Raji (cell line): ENCODE results near the gene CRADD.

Experiments used
- POLR2A ChIP-seq: IDR thresholded peaks from 2 replicates; pipeline ENCODE4 v1.6.1; 2011; ENCODE audit warnings: low read depth, low read length, control low read depth; ENCODE audit not compliant: insufficient read depth

The CRADD gene

DNA sequence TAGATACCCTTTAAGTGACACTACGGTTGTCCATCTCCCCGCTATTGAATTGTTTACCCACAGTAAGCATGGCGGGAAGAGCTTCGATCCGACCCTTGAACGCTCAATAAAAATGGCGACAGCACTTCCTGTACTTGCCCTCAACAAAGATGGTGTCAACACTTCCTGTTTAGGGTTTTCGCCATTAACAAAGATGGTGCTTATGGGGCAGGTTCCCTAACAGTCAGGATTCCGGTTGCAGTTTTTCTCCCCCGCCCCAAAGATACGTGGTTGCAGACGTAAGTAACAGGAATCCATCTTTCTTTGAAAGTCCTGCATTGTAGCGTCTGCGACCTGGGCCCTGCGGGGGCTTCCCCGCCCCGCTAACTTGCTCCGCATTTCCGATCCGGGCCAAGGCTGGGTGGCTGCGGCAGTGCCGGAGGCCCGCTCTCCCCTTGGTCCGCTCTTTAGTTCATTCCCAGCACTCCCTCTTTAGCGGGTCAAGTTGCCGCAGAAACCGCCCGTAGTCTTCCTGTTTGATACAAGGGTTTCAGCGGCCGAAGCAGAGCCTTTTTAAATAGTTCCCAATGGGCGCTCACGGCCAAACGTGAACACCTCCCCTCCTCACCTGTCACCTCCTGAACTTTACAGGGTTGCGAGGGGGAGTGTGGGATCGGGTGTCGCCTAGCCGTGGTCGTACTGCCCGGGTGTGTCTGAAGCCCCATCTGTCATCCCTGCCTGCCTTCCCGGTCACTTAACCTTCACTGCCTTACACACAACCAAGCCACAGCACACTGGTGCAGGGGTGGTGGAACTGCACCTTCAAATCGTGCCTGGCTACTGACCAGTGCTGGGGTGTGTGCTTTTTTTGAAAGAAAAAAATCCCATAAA, at the start of gene CRADD:
Gene CRADD (plus strand): TSS at position 181 of the 870 bp plus-strand sequence.
- peak; percentile 76 for TF ChIP-seq POLR2A

DNA sequence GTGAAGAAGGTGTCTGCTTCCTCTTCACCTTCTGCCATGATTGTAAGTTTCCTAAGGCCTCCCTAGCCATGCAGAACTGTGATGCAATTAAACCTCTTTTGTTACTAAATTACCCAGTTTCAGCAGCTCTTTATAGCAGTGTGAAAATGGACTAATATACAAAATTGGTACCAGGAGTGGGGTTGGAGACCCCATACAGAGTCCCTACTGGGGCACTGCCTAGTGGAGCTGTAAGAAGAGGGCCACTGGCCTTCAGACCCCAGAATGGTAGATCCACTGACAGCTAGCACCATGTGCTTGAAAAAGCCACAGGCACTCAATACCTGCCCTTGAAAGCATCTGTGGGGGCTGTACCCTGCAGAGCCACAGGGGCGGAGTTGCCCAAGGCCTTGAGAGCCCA, 44.8 kb upstream of the CRADD start:
- no peak for TF ChIP-seq POLR2A

DNA sequence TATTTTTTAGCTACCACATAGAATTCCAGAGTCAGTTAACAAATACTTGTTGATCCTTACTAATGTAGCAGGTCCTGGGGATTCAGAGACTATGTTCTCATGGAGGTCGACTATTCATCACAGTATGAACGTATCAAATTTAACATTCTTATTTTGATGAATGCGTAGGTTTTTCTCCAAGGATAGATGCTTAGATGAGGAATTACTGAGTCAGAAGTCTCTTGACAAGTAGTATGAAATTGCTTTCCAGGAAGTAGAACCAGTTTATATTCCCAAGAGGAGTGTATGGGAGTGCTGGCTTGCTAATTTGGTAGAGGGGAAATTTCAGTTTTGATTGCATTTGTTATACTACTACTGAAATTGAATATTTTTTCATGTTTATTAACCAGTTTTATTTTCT, 42.8 kb upstream of the CRADD start:
- TF ChIP-seq POLR2A: no peak

DNA sequence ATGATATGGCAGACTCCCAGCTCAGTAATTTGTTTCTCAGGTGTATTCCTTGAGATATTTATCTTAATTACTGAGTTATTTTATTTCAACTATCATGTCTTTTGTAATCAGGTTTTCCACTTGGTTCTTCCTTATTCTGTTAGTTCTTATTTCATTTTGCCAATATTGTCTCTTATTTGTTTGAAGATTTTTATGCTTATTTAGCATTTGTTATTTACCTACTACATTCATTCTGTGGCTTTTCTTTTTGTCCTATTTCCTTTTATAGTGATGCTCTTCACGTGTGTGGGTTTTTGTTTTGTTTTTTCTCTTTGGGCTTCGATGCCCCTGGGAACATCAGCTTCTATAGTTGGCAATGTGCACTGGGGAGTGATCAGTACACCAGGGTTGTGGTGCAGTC, 40.5 kb upstream of the CRADD start:
- TF ChIP-seq POLR2A: no peak

DNA sequence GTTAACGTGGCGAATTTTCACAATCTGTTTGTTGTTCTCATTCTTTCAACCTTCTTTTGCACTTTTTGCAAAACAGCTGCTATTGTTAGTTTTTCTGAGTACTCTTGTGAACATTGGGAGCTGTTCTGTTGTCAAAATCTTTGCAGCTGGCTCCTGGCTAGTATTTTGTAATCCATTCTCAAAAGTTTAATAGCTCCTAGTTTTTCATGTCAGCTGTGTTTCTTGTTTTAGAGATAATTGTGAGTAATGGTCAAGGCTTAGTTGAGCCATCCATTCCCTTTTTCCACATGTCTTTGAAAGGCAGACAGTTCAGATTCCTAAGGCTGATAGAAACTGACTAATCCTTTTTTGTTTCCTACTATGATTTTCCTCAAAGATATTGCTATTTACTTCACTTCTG, 39.1 kb upstream of the CRADD start:
- TF ChIP-seq POLR2A: no peak

DNA sequence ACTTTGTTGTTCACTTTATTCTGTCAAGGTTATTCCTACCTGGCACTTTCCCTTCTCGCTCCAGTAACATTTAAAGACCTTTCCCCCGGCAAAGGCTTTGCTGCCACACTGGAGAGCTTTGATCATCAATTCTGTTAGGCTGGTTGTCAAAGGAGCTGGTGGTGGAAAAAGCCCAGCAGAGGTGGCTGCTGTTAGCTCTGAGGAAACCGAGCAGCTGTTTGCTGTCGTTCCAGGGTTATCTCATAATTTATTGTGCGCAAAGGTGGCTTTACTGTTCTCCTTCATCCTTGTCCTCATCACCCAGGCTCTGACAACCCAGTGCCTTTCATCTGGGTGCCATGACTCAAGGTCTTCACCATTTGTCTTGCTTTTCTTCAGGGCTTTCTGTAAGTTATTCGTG, 38.2 kb upstream of the CRADD start:
- no peak for TF ChIP-seq POLR2A

DNA sequence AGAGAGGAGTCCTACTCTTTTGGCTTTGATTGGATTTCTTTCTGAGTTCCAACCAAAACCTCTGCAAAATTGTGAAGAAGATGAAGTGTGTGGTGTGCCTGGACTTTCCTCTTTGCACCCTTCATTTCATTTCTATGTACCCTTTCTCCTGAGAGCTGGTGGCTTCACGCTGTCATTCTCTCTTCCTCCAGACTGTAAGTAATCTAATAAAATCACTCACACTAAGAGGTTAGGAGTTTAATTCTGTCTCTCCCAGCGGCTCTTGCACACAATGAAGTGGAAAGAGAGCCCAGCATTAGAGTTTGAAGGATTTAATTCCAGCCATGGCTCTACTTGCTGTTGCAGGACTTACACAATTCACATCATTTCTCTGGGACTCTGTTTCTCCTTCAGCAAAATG, 37.8 kb upstream of the CRADD start:
- TF ChIP-seq POLR2A: no peak

DNA sequence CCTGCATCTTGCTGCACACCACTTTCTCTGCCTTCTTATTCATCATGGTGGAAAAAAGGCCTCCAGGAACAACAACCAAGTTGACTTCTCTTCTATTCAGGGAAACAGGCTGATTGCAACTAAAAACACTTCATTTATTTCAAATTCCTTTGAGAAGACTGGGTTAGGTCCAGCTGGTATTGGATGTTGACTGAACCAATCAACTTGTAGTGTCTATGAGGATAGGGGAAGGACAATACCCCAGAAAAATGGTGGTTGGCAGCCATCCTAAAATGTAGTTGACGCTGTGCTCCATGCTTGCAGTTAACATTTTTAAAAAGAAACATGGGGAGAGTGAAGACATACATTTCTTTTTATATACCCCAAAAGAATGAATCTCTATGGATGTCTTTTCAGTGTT, 34.4 kb upstream of the CRADD start:
- no peak for TF ChIP-seq POLR2A

DNA sequence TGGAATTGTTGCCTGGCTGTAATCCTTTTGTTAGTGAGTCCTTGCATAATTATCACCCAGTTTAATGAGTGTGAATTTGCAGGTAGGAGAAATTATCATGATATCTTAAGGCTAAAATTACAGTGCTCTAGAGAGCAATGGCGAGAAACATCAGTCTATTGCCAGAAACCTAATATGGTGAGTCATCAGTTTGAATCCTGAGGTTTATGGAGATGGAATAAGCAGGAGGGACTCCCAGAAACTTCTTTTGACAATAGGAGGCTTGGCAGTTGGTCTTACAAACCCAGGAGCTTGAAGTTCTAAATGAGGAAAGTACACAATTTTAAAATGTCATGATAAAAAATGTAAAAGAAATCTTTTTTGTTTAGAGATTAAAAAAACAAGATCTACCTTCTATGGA, 31.5 kb upstream of the CRADD start:
- no peak for TF ChIP-seq POLR2A

DNA sequence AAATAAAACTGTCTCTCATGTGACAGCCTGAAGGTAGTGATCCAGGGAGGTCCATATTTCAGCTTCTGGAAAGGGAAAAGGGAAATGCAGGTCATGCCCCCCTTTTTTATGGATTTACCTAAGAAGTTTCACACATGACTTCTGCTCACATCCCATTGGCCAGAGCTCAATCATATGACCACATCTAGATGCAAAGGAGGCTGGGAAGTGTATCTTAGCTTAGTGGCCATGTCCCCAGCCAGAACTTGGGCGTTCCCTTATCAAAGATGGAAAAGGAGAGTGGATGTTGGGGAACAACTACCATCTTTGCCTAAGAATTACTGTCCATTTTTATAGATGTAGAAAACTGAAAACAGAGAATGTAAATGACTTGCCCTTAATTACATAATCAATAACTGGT, 26.5 kb upstream of the CRADD start:
- no peak for TF ChIP-seq POLR2A

DNA sequence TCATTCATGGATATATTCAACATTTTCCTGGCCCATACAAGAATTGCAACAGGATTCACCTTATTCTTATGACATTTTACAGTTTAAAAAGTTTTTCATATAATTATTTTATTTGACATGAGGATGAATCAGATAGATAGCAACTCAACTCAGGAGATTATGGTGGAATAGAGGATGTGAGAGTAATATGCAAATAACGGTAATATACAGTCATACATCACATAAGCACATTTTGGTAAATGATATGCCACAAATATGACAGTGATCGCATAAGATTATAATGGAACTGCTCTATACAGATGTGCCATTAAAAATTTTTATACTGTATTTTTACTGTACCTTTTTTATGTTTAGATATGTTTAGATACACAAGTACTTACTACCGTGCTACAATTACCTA, 24.1 kb upstream of the CRADD start:
- TF ChIP-seq POLR2A: no peak

DNA sequence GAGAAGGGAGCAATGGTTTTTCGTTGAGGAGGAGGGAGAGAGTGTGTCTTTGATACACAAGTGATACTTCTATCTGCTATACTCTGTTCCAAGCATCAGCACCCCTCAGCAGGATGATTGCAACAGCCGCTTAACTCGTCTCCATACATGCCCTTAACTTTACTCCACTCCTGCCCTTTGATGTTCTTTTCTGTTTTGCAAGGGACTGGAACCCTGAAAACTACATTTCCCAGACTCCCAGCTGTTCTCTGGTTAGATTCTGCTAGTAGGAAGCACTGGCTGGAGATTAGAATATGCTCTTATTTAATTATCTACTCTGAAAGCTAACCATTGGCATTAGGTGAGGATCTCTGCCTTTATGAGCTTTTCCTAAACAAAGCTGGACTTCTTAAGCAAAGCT, 23.5 kb upstream of the CRADD start:
- no peak for TF ChIP-seq POLR2A

DNA sequence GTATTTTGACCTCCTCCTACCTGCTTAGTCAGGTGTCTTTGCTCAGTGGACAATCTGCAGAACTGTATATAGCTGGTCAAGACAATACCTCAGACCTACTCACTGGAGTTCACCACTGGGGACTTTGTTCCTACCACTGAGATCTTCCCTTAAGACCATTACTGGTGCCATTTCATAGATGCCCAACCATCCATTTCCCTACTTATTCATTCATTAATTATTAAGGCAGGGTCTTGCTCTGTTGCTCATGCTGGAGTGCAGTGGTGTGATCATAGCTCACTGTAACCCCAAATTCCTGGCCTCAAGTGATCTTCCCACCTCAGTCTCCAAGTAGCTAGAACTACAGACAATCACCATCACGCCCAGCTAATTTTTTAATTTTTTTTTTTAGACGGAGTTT, 22.8 kb upstream of the CRADD start:
- TF ChIP-seq POLR2A: no peak

DNA sequence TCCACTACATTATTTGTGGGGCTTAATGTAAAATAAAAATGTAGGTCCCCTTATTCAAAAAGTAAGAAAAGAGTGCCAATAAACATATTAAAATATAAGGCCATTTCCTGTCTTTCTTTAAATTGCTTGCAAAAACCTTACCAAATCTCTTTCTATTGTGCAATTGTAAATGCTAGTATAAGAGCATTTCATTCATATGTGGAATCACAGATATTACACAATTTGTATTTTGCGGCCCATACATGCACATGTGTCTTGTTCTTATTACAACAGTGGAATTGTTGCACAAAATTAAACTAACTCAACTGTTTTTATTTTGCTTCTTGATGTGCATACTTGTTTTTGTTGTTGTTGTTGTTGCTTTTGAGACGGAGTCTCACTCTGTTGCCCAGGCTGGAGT, 20.1 kb upstream of the CRADD start:
- no peak for TF ChIP-seq POLR2A

DNA sequence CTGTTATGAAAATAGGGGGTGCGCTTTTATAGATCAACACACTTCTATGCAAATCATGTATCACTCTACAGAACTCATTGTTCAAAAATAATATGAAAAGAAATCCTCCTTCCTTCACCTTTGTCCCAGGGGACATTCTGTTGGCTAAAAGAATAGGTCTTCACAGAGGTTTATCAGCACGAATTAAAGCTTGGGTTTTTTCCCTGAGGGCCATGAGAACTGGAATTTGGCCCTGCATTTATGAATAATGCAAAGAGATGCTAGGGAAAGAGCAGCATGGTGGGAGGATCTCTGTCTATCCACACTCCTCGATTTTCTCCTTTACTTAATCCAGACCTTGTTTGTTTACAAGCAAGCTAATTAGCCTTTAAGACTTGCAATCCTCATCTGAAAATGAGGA, 16.2 kb upstream of the CRADD start:
- no peak for TF ChIP-seq POLR2A

DNA sequence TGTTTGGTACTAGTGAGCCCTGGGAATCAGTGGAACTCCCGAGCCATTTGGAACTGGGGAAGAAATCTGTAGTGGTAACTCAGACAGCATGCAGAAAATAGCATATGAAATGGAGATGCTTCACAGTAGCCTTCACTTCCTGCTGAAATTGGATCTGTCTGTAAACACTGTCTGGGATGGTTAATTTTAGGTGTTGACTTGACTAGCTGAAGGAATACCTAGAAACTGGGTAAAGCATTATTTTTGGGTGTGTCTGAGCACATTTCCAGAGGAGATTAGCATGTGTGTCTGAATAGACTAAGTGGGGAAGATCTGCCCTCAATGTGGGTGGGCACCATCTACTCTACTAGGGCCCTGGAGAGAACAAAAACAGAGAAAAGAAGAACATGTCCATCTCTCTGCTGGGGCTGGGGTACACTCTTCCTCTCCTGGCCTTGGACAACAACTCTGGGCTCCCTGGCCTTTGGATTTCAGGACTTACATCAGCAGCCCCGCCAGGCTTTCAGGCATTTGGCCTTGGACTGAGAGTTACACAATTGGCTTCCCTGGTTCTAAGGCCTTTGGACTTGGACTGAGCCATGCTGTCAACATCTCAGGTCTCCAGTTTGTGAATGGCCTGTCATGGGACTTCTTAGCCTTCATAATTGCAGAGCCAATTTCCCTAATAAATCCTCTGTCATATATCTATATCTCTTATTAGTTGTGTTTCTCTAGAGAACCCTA, 14.0 kb upstream of the CRADD start:
- TF ChIP-seq POLR2A: no peak

DNA sequence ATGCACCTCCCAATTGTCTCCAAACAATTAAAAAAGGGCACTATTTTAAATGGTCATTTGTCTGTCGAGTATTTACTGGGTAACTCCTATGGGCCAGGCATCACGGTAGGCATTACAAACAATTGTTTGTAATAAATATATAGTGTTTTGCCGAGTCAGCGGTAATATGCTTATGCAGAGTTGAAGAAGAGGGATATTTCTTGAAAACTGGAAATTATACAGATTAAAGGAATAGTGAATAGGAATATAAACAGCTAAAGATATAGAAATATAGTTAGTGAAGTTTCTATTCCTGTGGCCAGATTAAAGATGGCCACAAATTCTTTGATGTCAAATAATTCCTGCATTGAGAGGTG, 13.5 kb upstream of the CRADD start:
- no peak for TF ChIP-seq POLR2A

DNA sequence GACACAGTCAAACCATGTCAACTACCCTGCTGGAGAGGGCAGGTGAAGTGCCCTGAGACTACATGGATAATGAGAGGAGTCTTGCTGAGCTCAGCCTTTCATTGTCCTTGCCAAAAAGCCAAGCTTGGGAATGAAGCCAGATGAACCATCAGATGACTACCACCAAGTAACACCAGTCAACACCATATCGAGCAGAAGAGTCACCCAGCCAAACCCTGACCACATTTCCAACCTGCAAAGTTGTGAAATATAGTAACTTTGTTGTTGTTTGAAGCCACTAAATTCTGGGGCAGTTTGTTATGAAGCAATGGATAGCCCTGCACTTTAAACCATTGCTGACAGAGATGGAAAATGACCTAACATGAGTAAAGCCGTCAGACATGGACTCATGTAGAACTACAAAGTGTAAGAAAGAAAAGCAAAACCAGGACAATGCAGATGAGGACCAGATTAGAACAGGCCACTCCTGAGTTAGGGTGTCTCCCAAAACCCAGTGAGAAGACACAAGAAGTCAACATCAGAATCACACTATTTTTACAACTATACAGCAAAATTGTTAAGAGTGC, 12.5 kb upstream of the CRADD start:
- TF ChIP-seq POLR2A: no peak
